GM10847 (cell line): ENCODE data around the gene SOX11.

Experiments
- POLR2A ChIP-seq: IDR thresholded peaks from 2 replicates; pipeline ENCODE4 v1.6.1; 2011; ENCODE audit not compliant: insufficient read length; ENCODE audit errors: extremely low read depth

The SOX11 gene

GRCh38 chr2:5736050-5736449, 43.9 kb downstream of the SOX11 start:
- TF ChIP-seq POLR2A, result no peak

DNA sequence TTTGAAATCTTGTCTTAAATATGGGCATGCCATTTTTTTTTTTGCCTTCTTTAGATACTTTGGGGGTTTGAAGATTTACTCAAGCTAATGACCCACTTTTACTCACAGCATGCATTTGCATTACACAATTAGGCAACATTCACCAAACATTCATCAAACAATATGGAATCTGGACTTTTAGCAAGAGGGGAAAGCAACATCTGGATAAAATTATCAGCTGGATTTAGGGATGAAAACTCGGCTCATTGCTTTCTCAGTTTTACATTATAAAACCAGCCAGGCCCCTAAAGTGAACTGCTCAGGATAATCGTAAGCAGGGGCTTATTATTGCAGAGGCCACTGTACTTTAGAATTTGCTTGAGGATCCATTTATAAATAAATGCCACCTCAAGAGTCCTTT, 44.7 kb downstream of the SOX11 start:
- TF ChIP-seq POLR2A, result no peak

- no peak for TF ChIP-seq POLR2A
Observed at GRCh38 chr2:5740053-5740452, 47.9 kb downstream of the SOX11 start.

DNA sequence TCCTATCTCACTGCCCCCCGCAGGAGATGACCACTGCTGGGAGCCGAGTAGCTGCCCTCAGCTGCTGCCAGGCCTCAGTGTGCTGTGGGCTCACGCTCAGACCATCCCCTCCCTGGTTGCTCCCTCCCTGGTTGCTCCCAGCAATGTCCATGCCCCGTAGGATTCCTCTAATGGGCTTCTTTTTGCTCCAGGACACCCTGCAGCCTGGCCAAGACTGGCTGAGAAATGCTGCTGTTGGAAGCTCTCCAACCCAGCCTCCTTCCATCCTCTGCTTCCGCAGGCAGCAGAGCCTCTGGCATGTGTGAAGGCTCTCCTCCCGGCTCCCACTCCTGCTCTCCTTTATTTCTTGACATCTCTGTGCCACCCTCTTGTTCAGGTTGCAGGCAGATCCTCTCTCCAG, 48.6 kb downstream of the SOX11 start:
- no peak for TF ChIP-seq POLR2A

DNA sequence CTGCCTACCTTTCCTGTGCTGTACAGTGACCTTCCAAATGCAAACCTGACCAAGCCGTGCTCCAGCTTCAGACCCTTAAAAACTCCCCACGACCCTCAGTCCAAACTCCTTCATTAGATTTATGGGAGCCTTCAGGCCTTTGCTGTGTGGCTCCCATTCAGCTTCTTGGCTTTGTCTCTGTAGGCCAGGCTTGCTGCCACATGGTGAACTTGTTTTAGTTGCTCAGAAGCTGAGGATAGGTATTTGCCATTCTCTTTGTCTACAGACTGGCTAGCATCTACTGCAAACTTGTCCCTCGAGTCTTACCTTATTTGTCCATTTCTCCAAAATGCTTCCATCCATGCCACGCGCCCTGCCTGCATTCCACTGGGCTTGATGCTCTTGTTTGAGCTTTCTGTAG, 49.1 kb downstream of the SOX11 start:
- TF ChIP-seq POLR2A, result no peak

- no peak for TF ChIP-seq POLR2A
Observed at GRCh38 chr2:5742126-5742525, 49.9 kb downstream of the SOX11 start.

GRCh38 chr2:5748391-5748790, 56.2 kb downstream of the SOX11 start:
- no peak for TF ChIP-seq POLR2A

DNA sequence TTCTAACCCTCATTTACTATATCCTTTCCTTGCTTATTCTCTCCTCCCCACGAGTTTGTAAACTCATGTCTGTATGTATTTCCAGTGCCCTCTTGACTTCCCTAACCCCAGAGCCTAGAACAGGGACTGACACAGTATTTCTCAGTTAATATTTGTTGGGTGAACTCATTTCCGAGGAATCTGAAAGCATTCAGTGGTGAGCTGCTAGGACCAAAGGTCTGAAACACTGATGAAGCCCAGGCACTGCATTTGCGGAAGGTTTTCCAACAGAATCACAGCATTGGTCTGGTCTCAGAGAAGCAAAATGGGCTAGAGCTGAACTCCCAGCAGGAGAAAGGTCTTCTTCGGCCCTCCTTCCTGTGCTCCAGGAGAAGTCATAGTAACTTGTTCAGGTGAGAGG, 56.8 kb downstream of the SOX11 start:
- TF ChIP-seq POLR2A, result no peak

DNA sequence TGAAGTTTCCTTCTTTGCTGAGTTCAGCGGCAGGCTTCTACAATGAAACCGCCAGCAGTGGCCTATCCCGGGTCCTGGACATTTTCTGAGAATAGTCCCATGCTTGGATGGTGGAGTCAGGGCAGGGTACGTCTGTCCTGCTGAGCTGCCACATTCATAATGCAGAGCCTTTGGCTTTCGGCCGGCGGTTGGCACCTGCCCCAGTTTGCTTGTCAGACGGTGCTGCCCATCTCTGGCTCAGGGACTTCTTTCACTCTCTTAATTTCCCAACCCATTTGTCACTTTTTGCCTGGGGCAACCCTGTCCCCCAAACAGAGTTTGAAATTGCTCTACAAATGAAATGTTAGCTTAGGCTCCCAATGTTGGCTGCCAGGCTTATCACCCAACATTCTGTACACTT, 57.2 kb downstream of the SOX11 start:
- no peak for TF ChIP-seq POLR2A
